GM19397 (cell line): ENCODE measurements around the gene IRF9.

ENCODE experiments used
- ATAC-seq: cut with Tn5 transposase; IDR thresholded peaks from one replicate; pipeline ENCODE4 v1.9.1; 2021; ENCODE audit warnings: mild to moderate bottlenecking, moderate library complexity; ENCODE audit not compliant: unreplicated experiment

IRF9 gene

DNA sequence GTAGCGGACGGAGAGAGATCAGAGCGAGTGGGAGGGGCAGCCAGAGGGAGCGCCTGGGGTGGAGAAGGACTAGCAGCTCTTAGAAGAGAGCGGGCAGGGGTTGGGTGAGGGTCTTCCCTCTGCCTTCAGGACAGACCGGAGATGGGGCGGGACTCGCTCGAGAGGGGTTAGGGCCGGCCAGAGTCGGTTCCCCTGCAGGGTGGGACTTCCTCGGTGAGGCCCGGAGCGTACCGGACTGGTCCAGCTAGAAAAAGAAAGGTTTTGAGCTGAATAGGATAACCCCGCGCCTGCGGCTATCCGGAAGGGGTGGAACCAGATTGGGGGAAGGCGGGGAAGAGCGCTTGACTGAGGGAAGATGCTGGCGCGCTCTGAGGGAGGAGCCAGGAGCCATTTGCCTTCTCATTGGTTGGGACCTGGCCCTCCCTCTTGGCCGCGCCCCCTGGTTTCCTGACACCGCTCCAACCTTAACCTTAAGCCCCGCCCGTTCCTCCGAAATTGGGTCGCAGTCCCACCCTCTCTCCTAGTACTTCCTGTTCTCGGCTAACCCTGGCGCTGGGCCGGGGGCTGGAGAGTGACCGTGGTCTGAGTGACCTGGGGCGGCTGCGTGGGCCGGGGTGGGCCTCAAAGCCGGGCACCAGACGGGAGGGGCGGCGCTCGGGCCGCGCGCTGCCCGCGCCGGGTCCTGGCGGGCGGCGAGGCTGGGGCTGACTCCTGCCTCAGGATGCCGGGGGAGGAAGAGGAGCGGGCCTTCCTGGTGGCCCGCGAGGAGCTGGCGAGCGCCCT is 13.9 kb upstream of the IRF9 start, which contains the start of gene RNF31:
Gene RNF31, plus strand, starts transcription at position 521 of the 783 bp plus-strand sequence. Its CDS starts 201 bp downstream, at position 722.
- ATAC-seq: peak; percentile 80

GRCh38 chr14:24147761-24148428 is 13.2 kb upstream of the IRF9 start:
- no peak for ATAC-seq

DNA sequence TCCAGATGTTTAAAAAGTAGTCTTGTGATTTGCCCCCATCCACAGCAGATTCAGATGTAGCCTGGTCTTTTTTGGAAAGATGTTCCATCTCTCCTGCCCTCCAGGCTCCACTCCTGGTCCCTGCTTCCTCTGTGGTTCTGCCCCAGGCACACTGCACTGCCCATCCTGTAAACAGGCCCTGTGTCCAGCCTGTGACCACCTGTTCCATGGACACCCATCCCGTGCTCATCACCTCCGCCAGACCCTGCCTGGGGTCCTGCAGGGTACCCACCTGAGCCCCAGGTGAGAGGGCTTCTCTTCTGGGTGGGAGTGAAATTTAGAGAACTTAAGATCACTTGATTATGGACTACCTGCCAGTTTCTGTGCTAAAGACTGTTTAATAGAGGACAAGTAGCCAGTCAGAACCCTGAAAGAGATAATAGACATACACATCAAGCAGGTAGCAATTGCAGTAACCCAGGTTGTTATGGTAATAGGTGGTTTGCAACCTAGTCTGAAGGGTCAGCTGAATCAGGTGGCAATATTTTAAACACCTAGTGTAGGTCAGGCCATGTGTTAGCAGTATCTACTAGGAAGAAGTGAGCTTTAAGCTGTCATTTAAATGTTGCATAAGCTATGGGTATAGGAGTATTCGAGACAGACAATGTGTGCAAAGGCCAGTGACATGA is 11.6 kb upstream of the IRF9 start:
- ATAC-seq: no peak

GRCh38 chr14:24150061-24150460 is 11.0 kb upstream of the IRF9 start:
- no peak for ATAC-seq

DNA sequence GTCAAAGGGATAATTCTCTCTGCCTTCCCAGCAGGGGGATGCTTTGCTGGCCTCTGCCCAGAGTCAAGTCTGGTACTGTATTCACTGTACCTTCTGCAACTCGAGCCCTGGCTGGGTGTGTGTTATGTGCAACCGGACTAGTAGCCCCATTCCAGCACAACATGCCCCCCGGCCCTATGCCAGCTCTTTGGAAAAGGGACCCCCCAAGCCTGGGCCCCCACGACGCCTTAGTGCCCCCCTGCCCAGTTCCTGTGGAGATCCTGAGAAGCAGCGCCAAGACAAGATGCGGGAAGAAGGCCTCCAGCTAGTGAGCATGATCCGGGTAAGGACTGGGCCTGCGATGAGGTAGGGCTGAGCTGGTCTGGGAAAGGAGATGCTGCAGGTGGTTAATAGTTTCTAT is 10.5 kb upstream of the IRF9 start:
- no peak for ATAC-seq

DNA sequence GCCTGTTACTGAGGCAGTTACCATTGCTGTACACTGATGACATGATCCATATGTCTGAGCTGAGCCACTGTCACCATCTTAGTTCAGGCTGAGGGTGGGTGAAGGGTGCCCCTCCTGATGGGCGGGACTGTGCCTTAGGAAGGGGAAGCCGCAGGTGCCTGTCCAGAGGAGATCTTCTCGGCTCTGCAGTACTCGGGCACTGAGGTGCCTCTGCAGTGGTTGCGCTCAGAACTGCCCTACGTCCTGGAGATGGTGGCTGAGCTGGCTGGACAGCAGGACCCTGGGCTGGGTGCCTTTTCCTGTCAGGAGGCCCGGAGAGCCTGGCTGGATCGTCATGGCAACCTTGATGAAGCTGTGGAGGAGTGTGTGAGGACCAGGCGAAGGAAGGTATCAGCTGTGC is 10.1 kb upstream of the IRF9 start:
- ATAC-seq: no peak

- ATAC-seq: no peak
Measured at GRCh38 chr14:24151404-24152080, 9.5 kb upstream of the IRF9 start.

DNA sequence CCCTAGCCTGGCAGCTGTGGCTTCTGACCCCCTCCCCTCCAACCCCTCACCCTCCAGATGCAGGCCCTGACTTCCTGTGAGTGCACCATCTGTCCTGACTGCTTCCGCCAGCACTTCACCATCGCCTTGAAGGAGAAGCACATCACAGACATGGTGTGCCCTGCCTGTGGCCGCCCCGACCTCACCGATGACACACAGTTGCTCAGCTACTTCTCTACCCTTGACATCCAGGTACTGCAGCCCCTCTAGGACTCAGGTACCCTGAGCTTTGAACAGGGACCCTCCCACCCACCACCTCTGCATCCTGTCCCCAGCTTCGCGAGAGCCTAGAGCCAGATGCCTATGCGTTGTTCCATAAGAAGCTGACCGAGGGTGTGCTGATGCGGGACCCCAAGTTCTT is 6.0 kb upstream of the IRF9 start:
- no peak for ATAC-seq

- no peak for ATAC-seq
Measured at GRCh38 chr14:24156840-24157239, 4.2 kb upstream of the IRF9 start.

GRCh38 chr14:24157331-24157730 is 3.7 kb upstream of the IRF9 start:
- no peak for ATAC-seq

DNA sequence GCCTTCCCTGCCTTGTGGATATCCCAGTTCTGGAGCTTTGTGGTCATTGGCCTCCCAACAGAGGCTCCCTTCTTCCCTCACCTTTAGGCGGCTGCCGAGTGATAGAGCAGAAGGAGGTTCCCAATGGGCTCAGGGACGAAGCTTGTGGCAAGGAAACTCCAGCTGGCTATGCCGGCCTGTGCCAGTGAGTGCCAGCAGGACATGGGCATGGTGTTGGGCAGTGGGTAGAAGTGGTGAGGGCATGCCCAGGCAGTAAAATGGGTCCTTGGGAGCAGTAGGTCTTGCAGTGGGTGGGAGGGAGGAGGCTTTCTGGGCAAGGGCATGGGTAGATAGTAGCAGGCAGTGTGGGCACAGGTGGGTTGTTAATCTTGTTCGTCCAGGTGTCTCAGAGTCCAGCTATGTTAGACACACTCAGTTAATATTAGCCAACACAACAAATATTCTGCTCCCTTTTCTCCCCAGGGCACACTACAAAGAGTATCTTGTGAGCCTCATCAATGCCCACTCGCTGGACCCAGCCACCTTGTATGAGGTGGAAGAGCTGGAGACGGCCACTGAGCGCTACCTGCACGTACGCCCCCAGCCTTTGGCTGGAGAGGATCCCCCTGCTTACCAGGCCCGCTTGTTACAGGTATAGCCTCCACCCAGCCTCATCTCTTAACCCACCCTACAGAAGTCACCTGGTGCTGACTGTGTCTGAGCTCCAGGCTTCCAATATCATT is 1.1 kb upstream of the IRF9 start:
- ATAC-seq: no peak

GRCh38 chr14:24160499-24160849 is 591 bp upstream of the IRF9 start:
- ATAC-seq: no peak

DNA sequence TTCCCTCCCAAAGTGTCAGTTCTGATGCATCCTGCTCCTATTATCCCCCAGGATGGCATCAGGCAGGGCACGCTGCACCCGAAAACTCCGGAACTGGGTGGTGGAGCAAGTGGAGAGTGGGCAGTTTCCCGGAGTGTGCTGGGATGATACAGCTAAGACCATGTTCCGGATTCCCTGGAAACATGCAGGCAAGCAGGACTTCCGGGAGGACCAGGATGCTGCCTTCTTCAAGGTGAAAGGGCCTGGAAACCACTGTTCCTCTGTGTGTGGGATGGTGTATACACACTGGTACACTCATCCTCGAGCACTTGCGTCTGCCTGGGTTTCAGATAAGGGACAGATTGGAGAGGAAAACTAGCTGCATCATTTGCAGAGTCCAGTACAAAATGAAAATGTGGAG is 1.0 kb downstream of the IRF9 start:
- no peak for ATAC-seq

DNA sequence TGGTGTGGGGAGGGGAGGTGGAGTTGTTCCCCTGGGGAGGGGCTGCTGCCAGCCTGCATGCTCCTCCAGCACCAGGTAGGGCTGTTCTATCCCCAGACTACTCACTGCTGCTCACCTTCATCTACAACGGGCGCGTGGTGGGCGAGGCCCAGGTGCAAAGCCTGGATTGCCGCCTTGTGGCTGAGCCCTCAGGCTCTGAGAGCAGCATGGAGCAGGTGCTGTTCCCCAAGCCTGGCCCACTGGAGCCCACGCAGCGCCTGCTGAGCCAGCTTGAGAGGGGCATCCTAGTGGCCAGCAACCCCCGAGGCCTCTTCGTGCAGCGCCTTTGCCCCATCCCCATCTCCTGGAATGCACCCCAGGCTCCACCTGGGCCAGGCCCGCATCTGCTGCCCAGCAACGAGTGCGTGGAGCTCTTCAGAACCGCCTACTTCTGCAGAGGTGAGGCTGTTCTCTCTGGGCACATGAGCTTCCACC is 3.5 kb downstream of the IRF9 start:
- no peak for ATAC-seq

GRCh38 chr14:24165785-24166184 is 4.7 kb downstream of the IRF9 start:
- ATAC-seq: no peak

- ATAC-seq: no peak
Measured at GRCh38 chr14:24167469-24168114, 6.5 kb downstream of the IRF9 start.

- ATAC-seq: peak; percentile 81
Measured at GRCh38 chr14:24171422-24172260, 10.6 kb downstream of the IRF9 start, which contains the start of gene REC8. Gene REC8 (plus strand): TSS chr14:24172080. CDS start chr14:24172553, 473 bp downstream.

- ATAC-seq: no peak
Measured at GRCh38 chr14:24172261-24172860, 11.3 kb downstream of the IRF9 start.

GRCh38 chr14:24172871-24173281 is 11.8 kb downstream of the IRF9 start:
- ATAC-seq: no peak
